CD14-positive monocyte (primary cell): ENCODE data around the gene GBP1. TPM values are rescaled to one million over a fixed set of nuclear protein-coding genes. Genes with fewer than 3 reads are reported as not detected.
"Not testable (repeated sequence)": the region's sequence is repeated elsewhere in the genome, so short reads cannot be mapped to it uniquely, and the experiment has no call there.

Experiments
- DNase-seq, 3 donors: peaks; one replicate each; pipeline ENCODE4 v3.0.0-alpha.2; 2011 to 2022
- H2AFZ ChIP-seq: 2 replicates; pipeline ENCODE4 v1.6.0; 2012; ENCODE audit warnings: mild to moderate bottlenecking, low read depth, low read length, inconsistent platforms; ENCODE audit not compliant: insufficient read depth, poor library complexity, severe bottlenecking
- H3K27ac ChIP-seq, 2 donors: 1 replicate in 1 of 2; 2 replicates in 1 of 2; pipeline ENCODE4 v1.5.1; 2012 to 2013; ENCODE audit warnings: low read length in 2 of 2, control low read depth in 1 of 2, inconsistent platforms in 1 of 2, low read depth in 1 of 2, mild to moderate bottlenecking in 1 of 2
- H3K27me3 ChIP-seq, 2 donors: one replicate each; pipeline versions ENCODE4 v1.6.0 to v1.6.1; 2011 to 2013; ENCODE audit warnings: low read length in 2 of 2; ENCODE audit not compliant: control insufficient read depth in 2 of 2, insufficient read depth in 2 of 2
- H3K36me3 ChIP-seq, 2 donors: replicated peaks in 1 of 2; 1 replicate in 1 of 2; 2 replicates in 1 of 2; pipeline versions ENCODE4 v1.5.1 to v1.6.1; 2012 to 2013; ENCODE audit warnings: low read length in 2 of 2, control low read depth in 1 of 2, inconsistent platforms in 1 of 2, mild to moderate bottlenecking in 1 of 2; ENCODE audit not compliant: insufficient read depth in 2 of 2, control insufficient read depth in 1 of 2
- H3K4me1 ChIP-seq, 2 donors: 1 replicate in 1 of 2; 2 replicates in 1 of 2; pipeline versions ENCODE4 v1.5.1 to v1.6.1; 2012 to 2013; ENCODE audit warnings: low read length in 2 of 2, control low read depth in 1 of 2, inconsistent platforms in 1 of 2, mild to moderate bottlenecking in 1 of 2, moderate library complexity in 1 of 2; ENCODE audit not compliant: insufficient read depth in 2 of 2, control insufficient read depth in 1 of 2
- H3K4me2 ChIP-seq: replicated peaks from 2 replicates; pipeline ENCODE3; 2012; ENCODE audit warnings: low read length, moderate library complexity, mild to moderate bottlenecking; ENCODE audit not compliant: poor library complexity, severe bottlenecking; ENCODE audit errors: extremely low read depth
- H3K4me3 ChIP-seq, 3 experiments: fragments of 200-600 bp in 1 of 3; sonication (generic) in 1 of 3; replicated peaks in 1 of 3; 1 replicate in 2 of 3; 2 replicates in 1 of 3; pipeline ENCODE4 v1.5.1; 2011 to 2013; ENCODE audit warnings: low read length in 3 of 3, mild to moderate bottlenecking in 3 of 3, control low read depth in 2 of 3, low read depth in 2 of 3, inconsistent platforms in 1 of 3, moderate library complexity in 1 of 3
- H3K79me2 ChIP-seq: 2 replicates; pipeline ENCODE4 v1.6.0; 2012; ENCODE audit warnings: mild to moderate bottlenecking, control low read depth, inconsistent platforms, low read length, moderate library complexity; ENCODE audit not compliant: insufficient read depth
- H3K9ac ChIP-seq: 2 replicates; pipeline ENCODE4 v1.6.0; 2017; ENCODE audit warnings: low read length, mild to moderate bottlenecking; ENCODE audit not compliant: insufficient read depth, poor library complexity, severe bottlenecking
- H3K9me3 ChIP-seq, 2 donors: replicated peaks in 1 of 2; 1 replicate in 1 of 2; 2 replicates in 1 of 2; pipeline versions ENCODE4 v1.5.1 to v1.6.1; 2012 to 2013; ENCODE audit warnings: low read length in 2 of 2, control low read depth in 1 of 2; ENCODE audit not compliant: control insufficient read depth in 1 of 2, insufficient read depth in 1 of 2
- H4K20me1 ChIP-seq: 2 replicates; pipeline ENCODE4 v1.6.0; 2012; ENCODE audit warnings: mild to moderate bottlenecking, low read length, control low read depth, moderate library complexity; ENCODE audit not compliant: insufficient read depth
- H3K27ac Mint-ChIP-seq, 7 donors: one replicate each; pipeline ENCODE4 v1.8.0; 2020; ENCODE audit warnings: mild to moderate bottlenecking in 7 of 7, mixed read lengths in 7 of 7, moderate library complexity in 6 of 7, inconsistent platforms in 2 of 7
- H3K27me3 Mint-ChIP-seq, 3 donors: one replicate each; pipeline ENCODE4 v1.8.0; 2021 to 2022; ENCODE audit warnings: low read depth in 3 of 3, mild to moderate bottlenecking in 3 of 3, mixed read lengths in 3 of 3, moderate library complexity in 3 of 3, inconsistent platforms in 1 of 3
- H3K36me3 Mint-ChIP-seq, 2 donors: one replicate each; pipeline ENCODE4 v1.8.0; 2020; ENCODE audit warnings: mixed read lengths in 2 of 2, inconsistent platforms in 1 of 2, mild to moderate bottlenecking in 1 of 2
- H3K4me1 Mint-ChIP-seq: one replicate; pipeline ENCODE4 v1.8.0; 2020; ENCODE audit warnings: mild to moderate bottlenecking, mixed read lengths
- H3K4me3 Mint-ChIP-seq, 2 donors: one replicate each; pipeline ENCODE4 v1.8.0; 2020; ENCODE audit warnings: mild to moderate bottlenecking in 2 of 2, mixed read lengths in 2 of 2, moderate library complexity in 1 of 2
- H3K9me3 Mint-ChIP-seq, 7 donors: one replicate each; pipeline ENCODE4 v1.8.0; 2020 to 2022; ENCODE audit warnings: mixed read lengths in 7 of 7, mild to moderate bottlenecking in 6 of 7, moderate library complexity in 6 of 7, inconsistent platforms in 2 of 7
- WGBS: methylation state at CpG from one replicate; pipeline ENCODE4 v1.1.5; 2013; ENCODE audit warnings: missing lambda C conversion rate; ENCODE audit not compliant: insufficient coverage; 5-methylcytosine and 5-hydroxymethylcytosine counted together
- intact Hi-C, 2 donors: fragments of 100-400 bp; cut with micrococcal nuclease; formaldehyde crosslinking; loops; one replicate each; pipeline versions ENCODE4 v1.15.0 to v1.15.1; 2023
- polyA plus RNA-seq, 3 donors: library from polyadenylated mRNA; depleted of rRNA in 1 of 3; unstranded in 2 of 3; stranded (reverse) in 1 of 3; fragments of 300-500 nt in 2 of 3; fragments of >200 nt in 1 of 3; fragmentation: Illumina TruSeq in 2 of 3; gene quantifications; 1 replicate in 2 of 3; 2 replicates in 1 of 3; pipeline ENCODE4 v1.2.3, GENCODE V29; 2012 to 2021
- TF ChIP-seq, protein P1 (sequence below): fragments of 200-600 bp; IDR thresholded peaks from one replicate; pipeline ENCODE4 v1.8.0; 2022; ENCODE audit warnings: antibody characterized with exemption, mild to moderate bottlenecking

The GBP1 gene
- polyA plus RNA-seq, 3 donors: 19.5 to 35.2 (median 23.7) TPM

DNA sequence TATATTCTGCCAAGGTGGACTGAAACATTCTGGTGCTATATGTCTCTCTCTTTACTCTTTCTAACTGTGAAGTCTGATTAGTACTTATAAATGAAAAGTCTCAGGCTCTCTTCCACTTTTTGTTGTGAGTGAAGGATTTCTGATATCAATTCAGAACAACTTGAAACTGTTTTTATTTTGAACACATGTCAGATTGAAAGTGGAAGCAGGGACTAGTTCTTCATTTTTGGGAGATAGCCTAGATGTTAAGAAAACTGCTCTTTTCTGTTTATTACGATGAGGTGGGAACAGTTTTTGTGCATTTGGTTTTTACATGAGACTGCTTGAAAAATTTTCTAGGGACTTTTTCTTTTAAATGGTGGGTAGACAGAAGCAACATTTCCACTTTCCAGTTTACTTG, 27.8 kb downstream of the GBP1 start:
- peaks cover 0 to 1% (median 0%) of the 10 kb centered on the region in 3 donors for H3K27me3 Mint-ChIP-seq
- TF ChIP-seq, protein P1, sequence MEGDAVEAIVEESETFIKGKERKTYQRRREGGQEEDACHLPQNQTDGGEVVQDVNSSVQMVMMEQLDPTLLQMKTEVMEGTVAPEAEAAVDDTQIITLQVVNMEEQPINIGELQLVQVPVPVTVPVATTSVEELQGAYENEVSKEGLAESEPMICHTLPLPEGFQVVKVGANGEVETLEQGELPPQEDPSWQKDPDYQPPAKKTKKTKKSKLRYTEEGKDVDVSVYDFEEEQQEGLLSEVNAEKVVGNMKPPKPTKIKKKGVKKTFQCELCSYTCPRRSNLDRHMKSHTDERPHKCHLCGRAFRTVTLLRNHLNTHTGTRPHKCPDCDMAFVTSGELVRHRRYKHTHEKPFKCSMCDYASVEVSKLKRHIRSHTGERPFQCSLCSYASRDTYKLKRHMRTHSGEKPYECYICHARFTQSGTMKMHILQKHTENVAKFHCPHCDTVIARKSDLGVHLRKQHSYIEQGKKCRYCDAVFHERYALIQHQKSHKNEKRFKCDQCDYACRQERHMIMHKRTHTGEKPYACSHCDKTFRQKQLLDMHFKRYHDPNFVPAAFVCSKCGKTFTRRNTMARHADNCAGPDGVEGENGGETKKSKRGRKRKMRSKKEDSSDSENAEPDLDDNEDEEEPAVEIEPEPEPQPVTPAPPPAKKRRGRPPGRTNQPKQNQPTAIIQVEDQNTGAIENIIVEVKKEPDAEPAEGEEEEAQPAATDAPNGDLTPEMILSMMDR: no peak
- Histone ChIP-seq H3K4me2 (peak overlapping the region; percentile 47), H3K79me2 (no peaks in the 10 kb centered on the region), H3K27ac (peak overlapping the region in 1 of 2 donors; percentile 64), H2AFZ (peak overlapping the region; percentile 63), H3K27me3 (no peaks in the 10 kb centered on the region), H4K20me1 (no peaks in the 10 kb centered on the region), H3K4me3 (peak overlapping the region in 1 of 3 experiments; percentile 40), H3K36me3 (no peaks in the 10 kb centered on the region), H3K9ac (peak overlapping the region; percentile 29), H3K4me1 (peaks cover 17 to 33% of the 10 kb centered on the region in 2 donors), H3K9me3 (peaks cover 0 to 4% of the 10 kb centered on the region in 2 donors)
- peak overlapping the region in 6 of 7 donors; percentile 51 to 76 (median 58) for H3K27ac Mint-ChIP-seq
- WGBS: no CpG with 5 or more reads among the region's 1 CpG
- peaks cover 0 to 2% of the 10 kb centered on the region in 2 donors for H3K36me3 Mint-ChIP-seq
- peaks cover 34% of the 10 kb centered on the region for H3K4me1 Mint-ChIP-seq
- H3K4me3 Mint-ChIP-seq: peak overlapping the region; percentile 45 to 80
- intact Hi-C loops: no loop called here
- no peak for DNase-seq
- H3K9me3 Mint-ChIP-seq: peaks cover 0 to 11% (median 4%) of the 10 kb centered on the region in 7 donors

DNA sequence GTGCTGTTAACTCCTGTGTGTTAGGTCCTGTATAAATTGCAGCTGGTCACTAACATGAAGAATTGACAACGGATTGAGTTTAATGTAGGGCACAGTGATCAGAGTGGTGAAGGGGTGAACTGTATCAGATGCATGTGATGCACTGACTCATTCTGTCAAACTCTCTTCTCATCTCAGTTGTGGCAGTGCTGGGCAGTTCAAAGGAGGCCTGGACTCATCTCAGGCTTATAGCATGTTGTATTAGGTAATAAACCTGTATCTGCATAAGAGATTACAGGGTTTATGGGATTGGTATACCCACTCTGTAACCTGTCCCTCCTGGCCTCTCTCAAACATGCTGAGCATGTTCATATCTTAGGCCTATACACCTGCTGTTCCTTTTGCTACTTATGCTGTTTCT, 29.9 kb downstream of the GBP1 start:
- Histone ChIP-seq H3K27me3 (no peaks in the 10 kb centered on the region), H3K4me2 (no peak overlapping the region), H3K27ac (no peak overlapping the region), H4K20me1 (no peaks in the 10 kb centered on the region), H3K9ac (no peak overlapping the region), H3K4me1 (peaks cover 9 to 15% of the 10 kb centered on the region in 2 donors), H3K36me3 (no peaks in the 10 kb centered on the region), H3K79me2 (no peaks in the 10 kb centered on the region), H3K9me3 (peaks cover 0 to 4% of the 10 kb centered on the region in 2 donors), H2AFZ (no peak overlapping the region), H3K4me3 (no peak overlapping the region)
- no CpG with 5 or more reads among the region's 1 CpG for WGBS
- Mint-ChIP-seq H3K27ac (no peak overlapping the region), H3K36me3 (no peaks in the 10 kb centered on the region), H3K4me3 (no peak overlapping the region), H3K27me3 (peaks cover 0 to 1% (median 0%) of the 10 kb centered on the region in 3 donors), H3K9me3 (peaks cover 1 to 17% (median 7%) of the 10 kb centered on the region in 7 donors), H3K4me1 (peaks cover 16% of the 10 kb centered on the region)
- intact Hi-C loops: no loop called here
- TF ChIP-seq, protein P1: no peak
- no peak for DNase-seq

DNA sequence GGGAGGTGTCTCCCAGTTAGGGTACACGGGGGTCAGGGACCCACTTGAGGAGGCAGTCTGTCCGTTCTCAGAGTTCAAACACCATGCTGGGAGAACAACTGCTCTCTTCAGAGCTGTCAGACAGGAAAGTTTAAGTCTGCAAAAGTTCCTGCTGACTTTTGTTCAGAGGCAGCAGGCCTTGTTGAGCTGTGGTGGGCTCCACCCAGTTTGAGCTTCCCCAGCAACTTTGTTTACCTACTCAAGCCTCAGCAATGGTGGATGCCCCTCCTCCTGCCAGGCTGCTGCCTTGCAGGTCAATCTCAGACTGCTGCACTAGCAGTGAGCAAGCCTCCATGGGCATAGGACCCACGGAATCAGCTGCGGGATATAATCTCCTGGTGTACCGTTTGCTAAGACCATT, 31.0 kb downstream of the GBP1 start:
- H3K4me1 Mint-ChIP-seq: peaks cover 14% of the 10 kb centered on the region
- H3K9ac ChIP-seq, H3K9me3 ChIP-seq, H3K27me3 ChIP-seq, H3K27me3 Mint-ChIP-seq, DNase-seq, H3K4me2 ChIP-seq, intact Hi-C loops, H3K36me3 Mint-ChIP-seq, H3K27ac ChIP-seq, H3K4me3 Mint-ChIP-seq, H3K36me3 ChIP-seq, H4K20me1 ChIP-seq, H3K4me3 ChIP-seq, H2AFZ ChIP-seq, H3K27ac Mint-ChIP-seq, H3K79me2 ChIP-seq: not testable (repeated sequence)
- H3K9me3 Mint-ChIP-seq: peaks cover 4 to 17% (median 8%) of the 10 kb centered on the region in 7 donors
- WGBS: 100% methylated on average over 4 of the region's 5 CpGs
- peaks cover 9 to 14% of the 10 kb centered on the region in 2 donors for H3K4me1 ChIP-seq
